NCI-H82 treated with DMSO at 0.1 percent for 48 hours (cell line): ENCODE results near the gene FAXC.

Experiments
- DNase-seq: peaks from one replicate; lab custom pipeline; 2025; ENCODE audit not compliant: unreplicated experiment; lab: John Stamatoyannopoulos, UW

Gene FAXC

DNA sequence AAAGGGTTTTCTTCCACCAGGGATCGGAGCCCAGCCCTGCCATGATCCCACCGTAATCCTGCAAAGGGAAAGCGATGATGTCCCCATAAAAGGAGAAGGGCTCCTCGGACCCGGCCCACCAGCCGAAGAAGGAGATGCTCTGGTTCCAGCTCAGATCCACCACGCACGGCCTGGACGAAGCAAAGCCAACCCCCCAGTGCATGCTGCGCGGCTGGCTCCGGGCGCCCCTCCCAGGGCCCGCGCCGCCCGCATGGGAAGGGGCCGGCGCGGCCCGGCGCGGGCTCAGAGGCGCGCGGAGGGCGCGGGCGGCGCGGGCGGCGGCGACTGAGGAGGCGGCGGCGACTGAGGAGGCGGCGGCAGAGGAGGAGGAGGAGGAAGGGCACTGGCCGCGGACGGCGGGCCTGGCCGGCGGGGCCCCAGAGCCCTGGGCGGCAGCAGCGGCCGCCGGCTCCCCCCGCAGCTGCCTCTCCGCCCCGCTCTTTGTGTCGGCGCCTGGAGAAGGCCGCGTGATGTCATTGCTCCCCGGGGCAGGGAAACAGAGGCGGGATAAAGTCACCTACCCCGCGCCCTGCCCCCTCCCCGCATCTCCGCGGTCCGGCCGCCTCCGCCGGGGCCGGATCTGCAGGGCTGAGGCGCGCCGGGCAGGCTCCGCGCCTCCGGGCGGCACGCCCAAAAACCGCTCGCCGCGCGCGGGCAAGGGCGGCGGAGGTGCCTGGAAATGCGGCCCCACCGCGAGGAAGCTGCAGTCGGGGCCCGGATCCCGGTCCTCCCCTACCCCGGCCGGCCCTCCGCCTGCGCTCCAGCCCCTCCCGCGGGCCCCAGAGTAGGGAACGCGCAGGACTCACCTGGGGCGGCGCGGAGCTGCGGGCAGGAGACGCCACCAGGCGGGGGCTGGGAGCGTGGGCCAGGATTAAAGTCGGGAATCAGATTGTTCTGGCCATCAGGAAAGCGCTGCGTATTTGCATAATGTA is at the start of gene FAXC:
Gene FAXC, minus strand, starts transcription at position 504 of the 971 bp plus-strand sequence. Its CDS starts 302 bp downstream, at position 202.
- DNase-seq, result peak; percentile 33

DNA sequence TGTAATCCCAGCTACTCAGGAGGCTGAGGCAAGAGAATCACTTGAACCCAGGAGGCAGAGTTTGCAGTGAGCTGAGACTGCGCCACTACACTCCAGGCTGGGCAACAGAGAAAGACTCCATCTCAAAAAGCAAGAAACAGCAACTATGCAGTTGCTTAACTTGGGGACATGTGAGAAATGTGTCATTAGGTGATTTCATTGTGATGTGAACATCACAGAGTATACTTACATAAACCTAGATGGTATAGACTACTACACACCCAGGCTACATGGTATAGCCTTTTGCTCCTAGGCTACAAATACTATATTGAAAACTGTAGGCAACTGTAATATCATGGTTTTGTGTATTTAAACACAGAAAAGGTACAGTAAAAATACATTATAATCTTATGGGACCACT is 47.8 kb upstream of the FAXC start:
- no peak for DNase-seq

DNA sequence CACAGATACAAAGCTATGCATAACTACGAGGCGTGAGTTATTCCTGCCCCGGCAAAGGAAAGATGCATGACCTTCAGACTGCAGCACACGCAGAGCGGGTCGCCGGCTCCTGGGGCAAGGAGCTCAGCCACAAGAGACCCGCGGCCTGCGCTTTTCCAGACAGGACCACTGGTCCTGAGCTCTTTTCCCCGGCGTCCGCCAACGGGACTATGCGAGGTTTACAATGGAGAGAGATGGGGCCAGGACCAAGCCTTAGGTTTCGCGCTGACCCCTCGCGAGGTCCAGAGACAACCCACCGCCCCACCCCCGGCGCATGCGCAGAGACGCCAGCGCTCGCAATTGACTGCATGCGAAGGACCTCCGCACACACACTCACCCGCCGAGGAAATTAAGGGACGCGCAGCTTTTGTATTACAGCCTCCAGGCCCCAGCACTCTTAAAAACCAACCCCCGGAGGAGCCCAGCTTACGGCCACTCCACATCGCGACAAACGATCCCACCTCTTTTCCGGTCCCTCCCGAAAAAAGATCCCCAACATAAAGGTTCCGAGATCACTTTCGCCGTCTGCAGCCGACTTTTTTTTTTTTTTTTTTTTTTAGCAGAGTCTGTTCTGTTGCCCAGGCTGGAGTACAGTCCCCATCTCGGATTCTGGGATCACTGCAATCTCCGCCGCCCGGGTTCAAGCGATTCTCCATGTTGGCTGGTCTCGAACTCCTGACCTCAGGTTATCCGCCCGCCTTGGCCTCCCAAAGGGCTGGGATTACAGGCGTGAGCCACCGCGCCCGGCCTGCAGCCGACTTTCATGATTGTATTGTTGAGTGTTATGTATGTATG is 44.4 kb upstream of the FAXC start, which contains the start of gene COQ3:
Gene COQ3, minus strand, starts transcription at position 498 of the 834 bp plus-strand sequence. Its CDS starts 16 bp downstream, at position 482.
- DNase-seq, result peak; percentile 44

DNA sequence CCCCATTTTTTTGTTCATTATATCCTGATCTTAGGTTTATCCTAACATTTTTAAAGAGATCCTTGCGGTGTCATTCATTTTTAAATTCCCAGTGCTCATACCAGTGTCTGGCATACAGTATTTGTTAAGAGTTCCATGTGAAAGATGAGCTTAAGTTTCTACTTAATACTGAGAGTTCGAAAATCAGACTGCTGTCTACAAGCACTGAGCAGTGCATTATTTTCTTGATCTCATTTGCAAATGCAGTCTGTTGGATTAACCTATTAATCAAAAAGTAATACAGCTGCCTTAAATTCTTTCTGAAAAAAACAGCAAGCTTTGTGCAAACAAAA is 43.9 kb upstream of the FAXC start:
- no peak for DNase-seq

DNA sequence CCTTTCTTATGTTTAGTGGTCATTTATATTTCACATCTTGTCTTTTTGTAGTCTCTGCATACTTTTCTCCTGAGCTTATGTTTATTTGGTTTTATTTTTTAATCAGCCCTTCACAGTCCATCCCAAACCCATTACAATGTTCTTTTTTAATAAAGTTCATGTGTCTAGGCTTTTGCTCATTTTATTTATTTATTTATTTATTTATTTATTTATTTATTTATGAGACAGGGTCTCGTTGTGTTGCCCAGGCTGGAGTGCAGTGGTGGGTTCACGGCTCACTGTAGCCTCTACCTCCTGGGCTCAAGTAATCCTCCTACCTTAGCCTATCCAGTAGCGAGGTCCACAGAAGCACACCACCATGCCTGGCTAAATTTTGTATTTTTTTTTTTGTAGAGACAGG is 41.4 kb upstream of the FAXC start:
- DNase-seq, result no peak

DNA sequence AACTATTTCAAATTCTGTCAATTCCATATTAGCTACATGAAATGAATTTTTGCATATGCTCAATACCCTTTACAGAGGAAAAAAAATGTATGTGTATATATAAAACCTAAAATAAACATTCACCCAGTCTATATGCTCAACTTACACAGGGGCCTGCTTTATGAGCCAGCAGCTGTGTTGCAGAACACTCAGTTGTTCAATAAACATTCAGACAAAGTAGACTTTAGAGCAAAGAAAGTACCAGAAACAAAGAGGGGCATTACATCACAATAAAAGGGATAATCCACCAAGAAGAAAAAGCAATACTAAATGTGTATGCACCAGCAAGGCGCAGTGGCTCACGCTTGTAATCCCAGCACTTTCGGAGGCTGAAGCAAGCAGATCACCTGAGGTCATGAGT is 35.0 kb upstream of the FAXC start:
- DNase-seq, result no peak

GRCh38 chr6:99378636-99379035 is 29.2 kb upstream of the FAXC start:
- DNase-seq, result no peak

DNA sequence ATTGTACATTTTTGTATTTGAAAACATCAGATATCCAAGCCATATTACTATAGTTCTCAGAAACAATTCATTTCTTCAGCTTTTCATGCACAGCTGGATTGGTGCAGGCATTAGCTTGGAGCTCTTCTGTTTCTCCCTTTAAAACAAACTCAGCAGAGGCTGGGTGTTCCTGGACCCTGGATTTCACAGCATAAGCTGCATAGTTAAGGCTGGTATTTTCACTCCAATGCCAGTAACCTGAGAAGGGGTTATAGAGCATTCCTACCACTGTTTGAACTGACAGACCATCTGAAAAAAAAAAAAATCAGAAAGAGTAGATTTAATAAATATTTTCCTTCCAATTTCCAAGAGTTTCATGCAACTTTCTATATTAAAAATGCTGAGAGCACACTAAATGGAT is 20.1 kb upstream of the FAXC start:
- no peak for DNase-seq

GRCh38 chr6:99366852-99367251 is 17.4 kb upstream of the FAXC start:
- no peak for DNase-seq

DNA sequence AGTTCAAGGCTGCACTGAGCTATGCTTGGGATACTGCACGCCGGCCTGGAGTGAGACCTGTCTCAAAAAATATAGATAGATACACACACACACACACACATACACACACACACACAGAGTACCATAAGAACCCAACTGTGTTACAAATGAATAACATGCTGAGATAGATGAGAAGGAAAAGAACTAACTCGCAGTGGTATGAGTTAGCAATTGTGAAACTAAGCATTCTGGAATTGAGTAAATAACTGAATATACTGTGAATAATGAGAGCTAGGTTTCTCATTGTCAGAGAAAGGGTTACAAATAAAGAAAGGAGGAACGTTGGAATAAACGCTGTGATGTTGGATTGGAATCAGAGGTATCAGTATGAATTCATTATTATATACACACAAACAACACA is 14.6 kb upstream of the FAXC start:
- no peak for DNase-seq

DNA sequence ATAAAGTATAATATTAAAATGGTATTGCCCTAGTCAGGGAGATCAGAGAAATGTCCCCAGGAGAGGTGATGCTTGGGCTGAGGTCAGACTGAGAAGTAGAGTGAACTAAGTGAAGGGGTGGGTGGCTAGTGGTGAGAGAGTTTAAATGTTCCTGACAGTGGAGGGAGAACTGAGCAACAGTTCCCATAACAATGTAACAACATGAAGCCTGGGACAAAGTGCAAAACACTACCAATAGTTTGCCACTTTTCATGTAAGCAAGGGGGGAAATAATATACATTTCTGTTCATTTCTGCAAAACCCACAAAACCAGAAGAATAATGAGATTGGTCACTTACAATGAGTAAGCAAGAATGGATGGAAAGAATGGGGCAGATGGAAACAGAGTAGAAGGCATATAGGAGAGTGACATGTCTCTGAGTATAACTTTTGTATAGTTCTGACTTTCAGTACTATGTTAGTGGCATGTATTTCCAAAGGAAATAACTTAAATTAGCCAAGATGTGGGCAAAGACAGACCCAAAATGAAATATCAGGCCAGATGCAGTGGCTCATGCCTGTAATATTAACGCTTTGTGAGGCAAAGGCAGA is 13.3 kb upstream of the FAXC start:
- DNase-seq, result no peak

DNA sequence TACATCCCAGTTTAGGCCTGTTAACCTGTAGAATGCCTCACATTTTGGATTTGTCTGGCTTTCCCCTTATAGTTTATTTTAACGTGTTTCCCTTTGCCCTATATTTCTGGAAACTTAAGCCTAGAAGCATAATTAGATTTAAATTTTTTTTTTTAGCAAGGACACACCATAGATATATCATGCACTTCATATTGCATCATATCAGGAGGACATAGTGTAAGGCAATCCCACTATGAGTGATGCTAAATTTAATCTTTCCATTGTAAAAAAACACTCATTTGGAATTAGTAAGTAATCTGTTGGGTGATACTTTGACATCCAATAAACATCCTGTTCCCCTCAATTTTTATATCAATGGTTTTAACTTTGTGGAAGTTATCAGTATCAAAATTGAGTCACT is 10.3 kb upstream of the FAXC start:
- DNase-seq, result no peak

DNA sequence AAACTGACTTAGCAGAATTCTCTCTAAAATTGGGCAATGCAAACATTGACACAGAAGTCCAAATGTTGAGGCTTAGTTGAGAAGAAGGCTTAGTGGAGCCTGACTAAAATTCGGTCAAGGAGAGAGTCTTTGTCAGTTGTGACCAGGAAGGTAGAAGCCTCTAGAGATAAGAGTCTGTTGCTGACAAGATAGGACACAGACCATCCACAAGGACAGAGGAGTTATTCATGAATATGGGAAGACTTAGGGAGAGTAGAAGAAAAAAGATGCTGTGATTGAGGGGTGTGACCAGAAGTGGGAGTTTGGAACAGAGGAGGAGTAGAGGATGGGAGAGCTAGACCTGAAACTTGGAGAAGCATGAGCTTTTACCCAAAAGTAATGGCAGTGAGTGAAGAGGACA is 7.2 kb upstream of the FAXC start:
- no peak for DNase-seq

- DNase-seq, result no peak
Measured at GRCh38 chr6:99354983-99355382, 5.5 kb upstream of the FAXC start.

GRCh38 chr6:99353126-99353525 is 3.7 kb upstream of the FAXC start:
- no peak for DNase-seq

- no peak for DNase-seq
Measured at GRCh38 chr6:99350573-99350972, 1.1 kb upstream of the FAXC start.

DNA sequence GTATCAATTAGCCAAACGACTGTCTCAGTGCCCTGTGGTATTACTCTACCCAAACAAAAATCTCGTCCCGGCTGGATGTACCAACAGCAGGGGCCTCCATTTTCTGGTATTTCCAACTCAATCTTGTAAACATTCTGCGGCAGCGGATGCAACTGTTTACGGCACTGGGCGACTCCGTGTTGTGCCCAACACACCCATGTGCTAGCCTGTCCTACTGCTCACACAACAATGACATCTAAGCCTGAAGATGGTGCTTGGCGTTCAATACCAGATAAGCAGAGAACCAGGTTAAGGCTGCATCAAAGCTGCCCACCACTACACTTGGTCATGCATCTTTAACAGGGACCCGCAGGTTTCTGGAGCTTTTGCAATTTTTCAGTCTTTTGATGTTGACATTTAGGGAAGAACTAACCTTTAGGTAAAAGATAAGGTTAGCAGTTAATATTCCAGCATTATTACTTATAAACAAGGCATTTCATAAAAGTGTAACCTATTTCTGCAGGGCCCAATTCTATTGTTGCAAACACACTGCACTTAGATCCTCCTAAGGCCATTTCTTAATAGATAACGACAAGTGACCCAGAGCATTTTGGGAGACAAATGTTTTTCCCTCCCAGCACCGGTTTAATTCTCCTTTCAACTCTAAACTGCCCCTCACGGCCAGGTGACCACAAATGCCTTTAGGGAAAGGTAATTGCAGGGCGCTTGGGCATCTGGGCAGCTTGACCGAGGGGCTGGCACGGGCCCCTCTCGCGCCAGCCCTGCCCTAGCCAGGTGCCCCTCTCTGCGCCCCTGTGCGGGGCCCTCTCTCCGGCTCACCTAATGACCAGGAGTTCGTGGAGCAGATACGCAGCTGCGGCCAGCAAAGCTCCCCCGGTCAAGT is 945 bp downstream of the FAXC start:
- no peak for DNase-seq

DNA sequence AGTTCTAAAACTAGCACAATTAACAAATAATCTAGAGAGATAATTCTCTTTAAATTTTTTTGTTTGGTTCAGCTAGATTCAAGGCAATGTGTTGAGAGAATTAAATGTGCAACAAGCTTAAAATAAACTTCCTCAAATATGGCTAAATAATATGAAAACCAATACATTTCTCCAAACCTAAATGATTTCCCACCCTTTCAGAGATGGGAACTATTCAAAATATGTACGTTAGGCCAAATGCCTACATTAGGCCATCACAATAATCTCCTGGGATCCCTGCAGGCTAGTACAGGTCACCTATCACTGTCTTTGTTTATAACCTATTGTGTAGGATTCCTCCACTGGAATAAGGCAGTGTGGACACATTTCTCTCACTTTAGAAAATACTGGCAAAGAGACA is 1.7 kb downstream of the FAXC start:
- no peak for DNase-seq

- DNase-seq, result no peak
Measured at GRCh38 chr6:99346595-99346994, 2.9 kb downstream of the FAXC start.

DNA sequence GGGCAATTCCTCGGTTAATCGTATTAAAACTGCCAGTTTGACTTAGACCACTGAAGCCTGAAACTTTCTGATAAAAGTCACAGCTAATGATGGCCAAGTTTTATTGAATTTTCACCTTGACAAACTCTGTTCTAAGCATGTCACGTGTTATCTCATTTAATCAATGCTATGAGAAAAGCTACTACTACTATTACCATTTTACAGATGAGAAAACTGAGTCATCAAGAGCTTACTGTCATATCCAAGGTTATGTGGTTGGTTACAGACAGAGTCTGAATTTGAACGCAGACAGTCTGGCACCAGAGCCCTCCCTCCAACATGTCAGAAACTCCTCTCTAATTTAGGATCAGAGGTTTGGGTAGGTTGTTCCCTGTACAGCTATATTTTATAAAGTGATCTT is 4.3 kb downstream of the FAXC start:
- no peak for DNase-seq

- no peak for DNase-seq
Measured at GRCh38 chr6:99344289-99344688, 5.2 kb downstream of the FAXC start.
